ENCODE data around the gene RAPH1. TPM values are rescaled to one million over a fixed set of nuclear protein-coding genes. Genes with fewer than 3 reads are reported as not detected.
"Not testable (repeated sequence)": the region's sequence is repeated elsewhere in the genome, so short reads cannot be mapped to it uniquely, and the experiment has no call there.

The RAPH1 gene
- polyA plus RNA-seq, 1 donor from 2014 or later, result 13.9 TPM

DNA sequence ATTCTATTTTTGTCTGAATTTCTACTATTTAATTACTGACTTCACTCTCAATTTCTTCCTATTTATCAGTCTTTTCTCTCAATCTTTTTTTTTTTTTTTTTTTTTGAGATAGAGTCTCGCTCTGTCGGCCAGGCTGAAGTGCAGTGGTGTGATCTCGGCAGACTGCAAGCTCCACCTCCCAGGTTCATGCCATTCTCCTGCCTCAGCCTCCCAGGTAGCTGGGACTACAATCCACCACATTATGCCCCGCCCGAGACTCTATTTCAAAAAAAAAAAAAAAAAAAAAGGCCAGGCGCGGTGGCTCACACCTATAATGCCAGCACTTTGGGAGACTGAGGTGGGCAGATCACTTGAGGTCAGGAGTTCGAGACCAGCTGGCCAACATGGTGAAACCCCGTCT is 21.8 kb downstream of the RAPH1 start:
- not testable (repeated sequence) for H3K9ac ChIP-seq (ENCODE audit: low read length); H3K27me3 ChIP-seq (ENCODE audit: insufficient read depth, low read depth, low read length); H3K4me2 ChIP-seq (ENCODE audit: low read length); H3K36me3 ChIP-seq (ENCODE audit: insufficient read depth, low read length); H2AFZ ChIP-seq (ENCODE audit: low read depth, low read length); H4K20me1 ChIP-seq (ENCODE audit: insufficient read depth); H3F3A ChIP-seq (ENCODE audit: insufficient read depth, low read length, poor library complexity, severe bottlenecking); H3K9me2 ChIP-seq (ENCODE audit: insufficient read depth, low read length); H3K4me3 ChIP-seq (ENCODE audit: low read length); H3K9me3 ChIP-seq (ENCODE audit: low read length); H3K27ac ChIP-seq (ENCODE audit: low read length)
- H3K79me2 ChIP-seq (replicated peaks; ENCODE audit: insufficient read depth, low read length), result peaks cover 30% of the 10 kb centered on the region

DNA sequence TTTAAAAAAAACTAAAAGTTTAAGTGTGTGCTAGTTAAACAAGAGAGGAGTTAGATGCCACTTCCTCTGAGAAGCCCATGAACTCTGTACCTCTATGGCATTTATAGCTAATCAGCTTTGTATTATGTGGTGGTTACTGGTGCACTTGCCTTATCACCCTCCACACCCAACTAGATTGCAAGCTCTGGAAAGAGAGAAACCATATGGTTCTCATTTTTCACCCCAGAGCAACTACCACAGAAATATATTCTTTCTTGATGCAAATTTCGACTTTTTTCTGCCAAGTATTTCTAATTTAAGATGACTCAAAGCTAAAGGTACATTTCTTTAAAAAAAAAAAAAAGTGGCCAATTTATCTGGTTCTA is 24.2 kb downstream of the RAPH1 start:
- peaks cover 24% of the 10 kb centered on the region for H3K79me2 ChIP-seq (replicated peaks; ENCODE audit: insufficient read depth, low read length)
- no peaks in the 10 kb centered on the region for H3K36me3 ChIP-seq (ENCODE audit: insufficient read depth, low read length)
- TF ChIP-seq EZH2 (IDR thresholded peaks at IDR 0.05; ENCODE audit: borderline replicate concordance, insufficient read depth, low read length, poor library complexity, severe bottlenecking) (no peak), TAF1 (IDR thresholded peaks at IDR 0.05; ENCODE audit: low read depth) (no peak), EP300 (conservative IDR thresholded peaks at IDR 0.05; ENCODE audit: poor library complexity, severe bottlenecking) (no peak), POLR2AphosphoS5 (IDR thresholded peaks at IDR 0.05) (no peak), SMC3 (conservative IDR thresholded peaks at IDR 0.05; ENCODE audit: poor library complexity) (no peak), RAD21 (conservative IDR thresholded peaks at IDR 0.05) (no peak), MXI1 (conservative IDR thresholded peaks at IDR 0.05; ENCODE audit: poor library complexity, severe bottlenecking) (no peak)
- TF ChIP-seq, protein P1, sequence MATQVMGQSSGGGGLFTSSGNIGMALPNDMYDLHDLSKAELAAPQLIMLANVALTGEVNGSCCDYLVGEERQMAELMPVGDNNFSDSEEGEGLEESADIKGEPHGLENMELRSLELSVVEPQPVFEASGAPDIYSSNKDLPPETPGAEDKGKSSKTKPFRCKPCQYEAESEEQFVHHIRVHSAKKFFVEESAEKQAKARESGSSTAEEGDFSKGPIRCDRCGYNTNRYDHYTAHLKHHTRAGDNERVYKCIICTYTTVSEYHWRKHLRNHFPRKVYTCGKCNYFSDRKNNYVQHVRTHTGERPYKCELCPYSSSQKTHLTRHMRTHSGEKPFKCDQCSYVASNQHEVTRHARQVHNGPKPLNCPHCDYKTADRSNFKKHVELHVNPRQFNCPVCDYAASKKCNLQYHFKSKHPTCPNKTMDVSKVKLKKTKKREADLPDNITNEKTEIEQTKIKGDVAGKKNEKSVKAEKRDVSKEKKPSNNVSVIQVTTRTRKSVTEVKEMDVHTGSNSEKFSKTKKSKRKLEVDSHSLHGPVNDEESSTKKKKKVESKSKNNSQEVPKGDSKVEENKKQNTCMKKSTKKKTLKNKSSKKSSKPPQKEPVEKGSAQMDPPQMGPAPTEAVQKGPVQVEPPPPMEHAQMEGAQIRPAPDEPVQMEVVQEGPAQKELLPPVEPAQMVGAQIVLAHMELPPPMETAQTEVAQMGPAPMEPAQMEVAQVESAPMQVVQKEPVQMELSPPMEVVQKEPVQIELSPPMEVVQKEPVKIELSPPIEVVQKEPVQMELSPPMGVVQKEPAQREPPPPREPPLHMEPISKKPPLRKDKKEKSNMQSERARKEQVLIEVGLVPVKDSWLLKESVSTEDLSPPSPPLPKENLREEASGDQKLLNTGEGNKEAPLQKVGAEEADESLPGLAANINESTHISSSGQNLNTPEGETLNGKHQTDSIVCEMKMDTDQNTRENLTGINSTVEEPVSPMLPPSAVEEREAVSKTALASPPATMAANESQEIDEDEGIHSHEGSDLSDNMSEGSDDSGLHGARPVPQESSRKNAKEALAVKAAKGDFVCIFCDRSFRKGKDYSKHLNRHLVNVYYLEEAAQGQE (IDR thresholded peaks at IDR 0.05; ENCODE audit: borderline replicate concordance), result no peak
- TF ChIP-seq, protein P2, sequence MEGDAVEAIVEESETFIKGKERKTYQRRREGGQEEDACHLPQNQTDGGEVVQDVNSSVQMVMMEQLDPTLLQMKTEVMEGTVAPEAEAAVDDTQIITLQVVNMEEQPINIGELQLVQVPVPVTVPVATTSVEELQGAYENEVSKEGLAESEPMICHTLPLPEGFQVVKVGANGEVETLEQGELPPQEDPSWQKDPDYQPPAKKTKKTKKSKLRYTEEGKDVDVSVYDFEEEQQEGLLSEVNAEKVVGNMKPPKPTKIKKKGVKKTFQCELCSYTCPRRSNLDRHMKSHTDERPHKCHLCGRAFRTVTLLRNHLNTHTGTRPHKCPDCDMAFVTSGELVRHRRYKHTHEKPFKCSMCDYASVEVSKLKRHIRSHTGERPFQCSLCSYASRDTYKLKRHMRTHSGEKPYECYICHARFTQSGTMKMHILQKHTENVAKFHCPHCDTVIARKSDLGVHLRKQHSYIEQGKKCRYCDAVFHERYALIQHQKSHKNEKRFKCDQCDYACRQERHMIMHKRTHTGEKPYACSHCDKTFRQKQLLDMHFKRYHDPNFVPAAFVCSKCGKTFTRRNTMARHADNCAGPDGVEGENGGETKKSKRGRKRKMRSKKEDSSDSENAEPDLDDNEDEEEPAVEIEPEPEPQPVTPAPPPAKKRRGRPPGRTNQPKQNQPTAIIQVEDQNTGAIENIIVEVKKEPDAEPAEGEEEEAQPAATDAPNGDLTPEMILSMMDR (IDR thresholded peaks at IDR 0.05; ENCODE audit: poor library complexity, severe bottlenecking), result no peak
- H3K4me3 ChIP-seq (ENCODE audit: low read length), result no peak overlapping the region
- no peak overlapping the region for H2AFZ ChIP-seq (ENCODE audit: low read depth, low read length)
- H4K20me1 ChIP-seq (ENCODE audit: insufficient read depth), result no peaks in the 10 kb centered on the region
- H3K27ac ChIP-seq (ENCODE audit: low read length), result no peak overlapping the region
- H3K4me2 ChIP-seq (ENCODE audit: low read length), result no peak overlapping the region
- H3K9ac ChIP-seq (ENCODE audit: low read length), result no peak overlapping the region
- no peaks in the 10 kb centered on the region for H3K27me3 ChIP-seq (ENCODE audit: insufficient read depth, low read depth, low read length)
- no peaks in the 10 kb centered on the region for H3F3A ChIP-seq (ENCODE audit: insufficient read depth, low read length, poor library complexity, severe bottlenecking)
- no peaks in the 10 kb centered on the region for H3K9me3 ChIP-seq (ENCODE audit: low read length)
- no peaks in the 10 kb centered on the region for H3K9me2 ChIP-seq (ENCODE audit: insufficient read depth, low read length)
